GM21737 (cell line): Measurements from ENCODE around the gene SNAP47.

Experiments
- ATAC-seq: cut with Tn5 transposase; IDR thresholded peaks from one replicate; pipeline ENCODE4 v1.9.1; 2021; ENCODE audit warnings: mild to moderate bottlenecking, moderate library complexity; ENCODE audit not compliant: unreplicated experiment

SNAP47 gene

DNA sequence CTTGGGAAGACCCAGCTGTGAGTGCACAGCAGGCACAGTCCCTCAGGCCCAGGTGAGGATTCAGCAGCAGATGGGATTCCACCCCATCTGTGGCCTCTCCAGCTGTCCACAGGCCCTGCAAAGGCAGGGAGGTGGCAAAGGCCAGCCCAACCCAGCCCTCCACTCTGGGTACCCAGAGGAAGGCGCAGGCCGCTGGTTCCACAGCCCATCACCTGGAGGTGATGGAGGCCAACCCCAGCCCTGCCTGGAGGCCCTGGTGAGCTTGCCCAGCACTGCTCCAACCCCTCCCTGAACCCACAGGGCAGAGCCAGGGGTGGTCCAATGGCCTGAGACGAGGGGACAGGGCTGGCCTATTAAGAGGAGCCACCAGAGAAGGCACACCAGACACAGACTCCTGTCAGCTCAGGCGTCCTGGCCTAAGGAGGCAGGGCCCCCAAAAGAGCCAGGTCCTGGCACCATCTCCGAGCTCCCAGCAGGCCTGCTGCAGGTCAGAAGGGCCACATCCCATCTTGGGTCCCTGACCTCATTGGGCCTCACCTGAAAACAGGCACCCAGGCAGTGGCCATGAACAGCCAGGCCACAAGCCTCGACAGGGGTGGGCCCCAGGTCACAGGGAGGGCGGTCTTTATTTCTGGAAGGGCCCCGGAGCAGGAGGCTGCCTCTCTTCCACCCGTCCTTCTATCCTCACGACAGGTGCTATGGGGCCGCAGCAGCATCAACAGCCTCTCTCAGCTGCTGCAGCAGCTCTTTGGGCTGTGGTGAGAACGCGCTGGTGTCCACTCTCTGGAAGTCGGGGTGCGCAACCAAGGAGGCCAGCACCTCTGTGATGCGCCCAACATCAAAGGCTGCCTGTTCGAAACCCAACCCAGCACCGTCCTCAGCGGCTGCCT is 3.3 kb upstream of the SNAP47 start:
- no peak for ATAC-seq

- no peak for ATAC-seq
Observed at GRCh38 chr1:227732586-227733308, 2.5 kb upstream of the SNAP47 start.

GRCh38 chr1:227733309-227733705 is 1.9 kb upstream of the SNAP47 start:
- ATAC-seq = no peak

DNA sequence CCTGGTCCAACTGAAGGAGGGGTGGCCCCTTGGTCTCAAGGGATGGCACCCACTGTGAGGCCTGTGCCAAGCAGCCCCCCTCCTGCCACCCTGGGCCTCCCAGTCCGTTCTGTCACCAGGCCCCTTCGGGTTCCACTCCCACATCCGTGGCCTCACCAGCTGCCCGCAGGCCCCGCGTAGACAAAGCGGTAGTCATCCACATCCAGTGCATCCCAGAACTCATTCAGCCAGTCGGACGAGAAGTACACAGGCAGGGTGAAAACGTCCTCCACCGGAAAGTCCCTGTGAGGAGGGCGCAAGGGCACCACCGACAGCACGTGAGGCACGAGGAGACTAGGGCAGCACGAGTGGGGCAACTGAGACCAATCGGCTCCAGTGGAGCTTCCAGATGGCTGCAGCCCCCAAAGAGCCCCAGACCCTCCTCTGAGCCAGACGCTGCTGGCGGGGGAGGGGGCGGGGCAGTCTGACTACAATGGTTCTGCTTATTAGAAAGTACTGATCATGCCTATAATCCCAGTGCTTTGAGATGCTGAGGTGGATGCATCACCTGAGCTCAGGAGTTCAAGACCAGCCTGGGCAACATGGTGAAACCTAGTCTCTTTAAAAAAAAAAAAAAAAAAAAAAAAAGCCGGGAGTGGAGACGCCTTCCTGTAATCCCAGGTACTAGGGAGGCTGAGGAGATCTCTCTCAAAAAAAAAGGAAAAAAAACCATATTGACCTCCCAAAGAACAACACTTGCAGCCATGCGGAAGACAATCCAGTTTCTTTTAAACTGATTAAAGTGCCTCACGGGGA is 1.3 kb upstream of the SNAP47 start:
- ATAC-seq = no peak

- ATAC-seq = no peak
Observed at GRCh38 chr1:227734546-227734855, 734 bp upstream of the SNAP47 start.

- no peak for ATAC-seq
Observed at GRCh38 chr1:227735539-227736285, 477 bp downstream of the SNAP47 start.

DNA sequence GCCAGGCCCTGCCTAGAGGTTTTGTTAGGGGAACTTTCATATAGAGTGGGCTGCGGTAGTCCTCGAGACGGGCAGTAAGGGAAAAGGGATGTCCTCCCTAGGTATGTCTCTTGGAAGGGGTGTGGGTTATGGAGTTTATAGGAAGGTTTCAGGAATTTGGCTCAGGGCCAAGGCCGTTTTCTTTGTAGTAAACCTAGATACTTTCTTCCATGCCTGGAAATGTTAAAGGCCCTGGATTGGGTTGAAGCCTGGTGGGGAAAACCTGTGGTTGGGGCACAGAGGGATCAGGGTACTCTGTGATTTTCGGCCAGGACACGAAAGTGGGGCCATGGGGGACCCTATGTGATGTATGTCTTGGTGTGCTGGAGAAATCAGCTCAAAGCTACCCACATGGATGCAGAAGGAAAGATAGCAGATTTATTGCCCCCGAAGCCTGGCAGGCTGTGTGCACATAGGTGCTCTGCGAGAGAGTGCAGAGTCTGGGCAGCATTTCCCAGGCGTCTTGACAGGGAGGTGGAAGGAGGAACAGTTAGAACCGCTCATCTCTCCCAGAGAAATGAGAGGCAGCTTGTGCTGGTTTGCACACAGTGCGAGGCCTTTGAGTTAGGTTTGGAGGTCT is 1.7 kb downstream of the SNAP47 start:
- no peak for ATAC-seq

GRCh38 chr1:227738820-227739219 is 3.6 kb downstream of the SNAP47 start:
- no peak for ATAC-seq

- ATAC-seq = no peak
Observed at GRCh38 chr1:227739636-227740035, 4.4 kb downstream of the SNAP47 start.

GRCh38 chr1:227740401-227740960 is 5.2 kb downstream of the SNAP47 start:
- ATAC-seq = no peak

DNA sequence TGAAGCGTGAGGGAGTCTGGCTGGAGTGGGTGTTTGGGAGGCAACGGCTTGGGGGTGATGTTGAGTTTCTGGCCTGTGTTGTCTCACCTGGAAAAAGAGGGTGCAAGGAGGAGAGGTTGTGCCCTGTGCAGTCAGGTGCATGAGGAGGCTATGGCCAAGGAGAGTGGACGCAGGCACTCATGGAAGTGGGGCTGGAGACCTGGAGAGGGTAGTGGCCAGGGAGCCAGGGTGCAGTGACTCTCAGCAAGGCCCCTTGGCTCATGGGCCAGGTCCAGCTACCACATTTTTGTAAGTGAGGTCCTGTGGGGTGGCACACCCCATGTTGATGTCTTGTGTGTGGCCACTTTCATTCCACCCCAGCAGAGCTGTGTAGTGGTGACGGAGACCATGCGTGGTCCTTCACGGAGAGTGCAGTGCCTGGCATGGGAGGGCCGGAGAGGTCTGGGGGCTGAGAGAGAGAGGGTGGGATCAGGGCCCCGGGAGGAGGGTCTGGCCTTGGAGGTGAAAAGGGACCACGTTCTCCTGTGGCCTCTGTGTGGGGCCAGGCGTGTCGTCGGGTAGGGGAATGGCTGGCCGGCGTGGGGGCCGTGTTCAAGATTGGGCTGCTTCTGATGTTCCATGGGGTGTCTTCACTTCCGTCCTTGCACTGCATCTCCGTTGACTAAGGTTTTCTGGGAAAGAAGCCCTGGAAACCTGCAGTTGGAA is 6.1 kb downstream of the SNAP47 start:
- ATAC-seq = no peak

DNA sequence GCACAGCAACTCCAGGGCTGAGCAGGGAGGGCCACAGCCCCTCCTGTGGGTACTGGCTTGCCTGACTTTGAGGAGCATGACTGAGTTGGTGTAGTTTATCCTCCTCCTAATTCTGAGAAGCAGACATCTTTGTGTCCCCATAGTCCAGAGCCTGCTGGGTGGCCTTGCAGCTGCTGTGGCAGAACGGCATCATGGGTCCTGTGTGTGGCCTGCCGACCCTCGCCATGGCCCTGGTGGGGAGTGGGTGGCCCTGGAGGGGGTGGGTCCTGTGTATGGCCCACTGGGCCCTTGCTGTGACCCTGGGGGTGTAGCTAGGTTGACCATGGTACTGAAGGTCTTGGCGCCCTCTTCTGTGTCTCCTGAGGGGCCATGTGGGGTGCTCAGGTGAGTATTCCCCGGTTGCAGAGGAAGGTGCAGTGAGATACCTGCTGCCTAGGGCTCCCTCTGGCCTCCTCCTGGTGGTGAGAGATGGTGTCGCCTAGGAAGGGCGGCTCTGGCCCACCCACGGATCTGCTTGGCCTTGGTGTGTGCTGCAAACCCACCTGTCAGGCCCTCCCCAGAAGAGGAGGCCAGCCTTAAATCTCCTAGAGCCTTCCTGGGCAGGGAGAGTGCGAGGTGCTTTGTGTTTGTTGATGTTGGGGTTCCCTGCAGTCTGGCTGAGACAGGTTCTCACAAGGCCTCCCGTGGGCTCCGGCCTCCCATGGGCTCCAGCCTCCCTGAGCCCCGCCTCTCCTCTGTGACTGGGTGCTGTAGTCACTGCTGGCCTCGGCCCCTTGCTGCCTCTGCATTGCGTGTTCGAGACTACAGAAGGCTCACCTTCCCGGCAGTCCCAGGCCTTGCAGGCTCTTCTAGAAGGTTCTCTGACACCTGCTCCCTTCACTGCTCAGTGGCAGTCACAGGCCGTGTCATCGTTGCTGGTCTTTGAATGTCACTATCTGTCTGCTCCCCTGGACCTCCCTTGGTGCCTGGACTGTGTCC is 7.8 kb downstream of the SNAP47 start:
- no peak for ATAC-seq

DNA sequence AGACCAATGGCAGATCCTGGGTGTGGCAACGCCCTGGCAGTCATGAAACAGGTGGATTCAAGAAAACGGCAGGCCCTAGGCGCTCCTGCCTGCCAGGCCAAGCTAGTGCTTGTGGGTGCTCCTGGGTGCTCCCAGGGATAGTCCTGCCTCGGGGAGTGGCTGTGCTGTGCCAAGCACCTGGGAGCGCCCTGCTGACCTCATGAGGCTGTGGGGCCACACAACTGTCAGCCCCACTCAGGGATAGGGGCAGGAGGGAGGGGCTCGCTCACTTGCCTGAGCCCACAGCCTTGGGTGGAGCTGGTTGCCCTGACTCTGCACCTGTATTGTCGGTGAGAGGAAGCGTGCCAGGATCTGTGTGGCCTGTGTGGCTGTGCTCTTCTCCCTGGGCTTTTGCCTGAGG is 9.4 kb downstream of the SNAP47 start:
- no peak for ATAC-seq

DNA sequence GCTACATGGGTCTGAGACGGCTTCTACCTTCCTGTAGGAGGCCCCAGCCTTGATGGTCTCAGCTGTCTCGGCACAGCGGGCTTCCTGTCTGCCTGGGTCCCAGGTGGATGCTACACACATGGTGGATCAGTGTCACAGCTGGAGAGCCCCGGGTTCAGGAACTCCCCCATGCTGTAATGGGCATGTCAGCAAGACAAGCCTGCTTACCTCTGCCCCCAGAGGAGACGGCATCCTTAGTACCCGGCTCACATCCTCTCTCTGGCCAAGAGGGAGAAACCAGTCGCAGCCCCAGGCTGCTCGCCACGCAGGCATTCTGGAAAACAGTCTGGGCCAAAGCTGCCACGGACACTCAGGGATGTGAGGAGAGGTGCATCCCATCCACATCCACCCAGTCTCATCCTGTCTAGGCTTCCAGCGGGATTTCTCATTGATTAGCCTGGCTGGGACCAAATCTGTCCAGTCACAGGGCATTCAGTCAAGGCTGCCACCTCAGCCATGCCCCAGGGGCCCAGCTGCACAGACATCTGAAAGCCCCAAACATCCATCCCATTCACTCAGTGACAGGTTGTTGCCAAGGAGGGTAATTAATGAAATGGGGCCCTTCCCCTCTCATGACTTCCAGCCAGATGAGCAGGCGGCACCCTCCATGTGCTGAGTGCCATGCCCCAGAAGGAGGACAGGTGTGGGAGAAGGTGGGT is 10.5 kb downstream of the SNAP47 start:
- ATAC-seq = no peak

DNA sequence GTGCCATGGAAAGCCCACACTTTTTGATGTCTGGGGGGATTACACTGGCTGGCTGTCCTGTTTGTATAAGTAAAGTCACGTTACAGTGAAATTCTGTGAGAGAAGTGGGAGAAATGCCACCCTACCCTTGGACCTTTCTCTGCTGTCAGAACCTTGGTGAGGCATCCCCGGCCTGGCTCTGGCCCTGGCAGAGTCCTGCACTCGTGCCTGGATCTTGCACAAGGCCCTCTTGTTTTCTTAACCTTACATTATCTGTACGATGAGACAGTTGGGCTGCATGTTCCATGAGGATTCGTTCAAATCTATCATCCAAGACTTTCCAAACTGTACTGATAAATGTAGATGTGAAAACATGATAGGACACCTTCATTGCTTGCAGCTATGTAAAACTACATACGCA is 11.4 kb downstream of the SNAP47 start:
- no peak for ATAC-seq

DNA sequence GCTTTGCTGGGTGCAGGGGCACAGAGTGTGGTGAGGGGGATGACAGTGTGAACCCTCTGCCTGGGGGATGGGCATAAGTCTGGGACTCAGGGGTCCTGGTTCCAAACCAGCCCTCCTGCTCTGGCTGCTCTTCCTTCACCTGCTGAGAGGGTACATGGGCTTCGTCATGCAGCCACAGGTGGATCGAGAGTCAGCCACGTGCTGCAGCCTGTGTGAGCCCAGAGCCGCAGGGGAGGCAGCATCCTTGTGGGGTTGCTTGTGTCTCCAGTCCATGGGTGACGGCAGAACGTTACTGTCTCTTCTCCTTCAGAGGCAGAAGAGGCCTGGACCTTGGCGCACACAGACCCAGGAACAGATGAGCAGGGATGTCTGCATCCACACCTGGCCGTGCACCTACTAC is 12.1 kb downstream of the SNAP47 start:
- ATAC-seq = no peak

GRCh38 chr1:227747948-227748495 is 12.8 kb downstream of the SNAP47 start:
- ATAC-seq = no peak
